HUES6 (cell line): ENCODE results near the gene SDK1.

Experiments
- H3K27ac ChIP-seq: 2 replicates; pipeline ENCODE4 v1.7.0; 2013; ENCODE audit warnings: low read depth, mild to moderate bottlenecking, low read length, inconsistent platforms
- H3K27me3 ChIP-seq: 2 replicates; pipeline ENCODE4 v1.6.1; 2013; ENCODE audit warnings: low read length; ENCODE audit not compliant: control insufficient read depth, insufficient read depth
- H3K36me3 ChIP-seq: 2 replicates; pipeline ENCODE4 v1.6.1; 2013; ENCODE audit warnings: low read length; ENCODE audit not compliant: control insufficient read depth, insufficient read depth
- H3K4me1 ChIP-seq: 2 replicates; pipeline ENCODE4 v1.6.1; 2013; ENCODE audit warnings: low read length; ENCODE audit not compliant: control insufficient read depth, insufficient read depth
- H3K4me3 ChIP-seq: 2 replicates; pipeline ENCODE4 v1.5.1; 2013; ENCODE audit warnings: low read depth, low read length
- H3K9ac ChIP-seq: one replicate; pipeline ENCODE4 v1.6.1; 2013; ENCODE audit warnings: mild to moderate bottlenecking, low read length
- H3K9me3 ChIP-seq: 2 replicates; pipeline ENCODE4 v1.6.1; 2013; ENCODE audit warnings: low read depth, low read length; ENCODE audit not compliant: control insufficient read depth, insufficient read depth

SDK1 gene

DNA sequence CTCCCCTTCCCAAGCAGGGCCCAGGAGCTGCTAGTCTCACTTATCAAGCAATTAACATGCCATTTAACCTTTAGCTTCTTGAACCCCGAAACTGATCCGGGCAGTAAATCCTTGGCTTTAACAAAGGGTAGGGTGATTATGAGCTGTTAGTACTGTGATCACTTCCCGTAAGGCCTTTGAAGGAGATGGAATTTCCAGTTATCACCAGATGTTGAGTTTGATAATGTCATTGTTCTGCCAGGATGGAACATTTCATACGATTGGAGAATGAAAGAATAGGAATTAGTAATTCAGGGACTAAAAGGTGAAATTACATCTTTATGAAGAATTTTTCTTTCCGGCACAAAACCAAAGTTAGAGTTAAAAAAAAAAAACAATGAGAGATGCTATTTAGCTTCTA is 810.1 kb downstream of the SDK1 start:
- Histone ChIP-seq H3K27me3 (no peaks in the 10 kb centered on the region), H3K36me3 (no peaks in the 10 kb centered on the region), H3K4me3 (no peak overlapping the region), H3K9ac (no peak overlapping the region), H3K27ac (no peak overlapping the region), H3K4me1 (no peaks in the 10 kb centered on the region), H3K9me3 (peaks cover 5% of the 10 kb centered on the region; the same call in 1 of the 2 replicates)

GRCh38 chr7:4113271-4113670 is 812.2 kb downstream of the SDK1 start:
- Histone ChIP-seq H3K9me3 (peaks cover 5% of the 10 kb centered on the region; the same call in 1 of the 2 replicates), H3K27me3 (no peaks in the 10 kb centered on the region), H3K36me3 (no peaks in the 10 kb centered on the region), H3K4me1 (no peaks in the 10 kb centered on the region), H3K4me3 (no peak overlapping the region), H3K27ac (no peak overlapping the region), H3K9ac (no peak overlapping the region)

DNA sequence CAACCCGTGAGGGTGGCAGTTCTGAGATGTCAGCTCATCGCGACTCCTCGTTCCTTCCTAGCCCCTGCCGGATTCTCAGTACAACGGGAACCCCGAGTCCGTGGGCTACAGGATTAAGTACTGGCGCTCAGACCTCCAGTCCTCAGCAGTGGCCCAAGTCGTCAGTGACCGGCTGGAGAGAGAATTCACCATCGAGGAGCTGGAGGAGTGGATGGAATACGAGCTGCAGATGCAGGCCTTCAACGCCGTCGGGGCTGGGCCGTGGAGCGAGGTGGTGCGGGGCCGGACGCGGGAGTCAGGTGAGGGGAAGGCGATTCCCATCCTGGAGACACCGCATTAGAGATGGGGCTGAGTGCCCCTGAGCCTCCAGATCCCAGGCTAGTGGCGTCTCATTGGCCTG is 812.9 kb downstream of the SDK1 start:
- Histone ChIP-seq H3K4me1 (no peaks in the 10 kb centered on the region), H3K9me3 (peaks cover 5% of the 10 kb centered on the region; the same call in 1 of the 2 replicates), H3K27ac (no peak overlapping the region), H3K9ac (no peak overlapping the region), H3K27me3 (no peaks in the 10 kb centered on the region), H3K4me3 (no peak overlapping the region), H3K36me3 (no peaks in the 10 kb centered on the region)

DNA sequence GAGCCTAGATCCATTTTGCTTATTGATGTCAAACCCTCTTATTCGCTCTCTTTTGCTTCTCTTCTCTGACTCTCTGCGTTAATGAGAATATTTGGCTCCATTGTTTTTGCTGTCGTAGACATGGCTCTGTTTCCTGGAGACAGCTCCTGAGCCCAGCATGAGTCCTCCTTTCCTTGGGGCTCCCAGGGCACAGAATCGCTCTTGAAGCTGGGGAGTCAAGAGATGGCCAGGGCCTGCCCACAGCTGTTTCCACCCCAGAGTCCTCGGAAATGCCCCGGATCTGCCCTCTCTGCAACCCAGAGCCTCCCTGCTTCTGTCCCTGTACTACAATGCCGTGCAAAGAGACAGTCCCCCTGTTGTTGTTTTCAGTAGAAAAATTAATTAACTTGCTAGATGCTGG is 814.4 kb downstream of the SDK1 start:
- H3K27me3 ChIP-seq: no peaks in the 10 kb centered on the region
- H3K9me3 ChIP-seq: peaks cover 3% of the 10 kb centered on the region; the same call in 1 of the 2 replicates
- H3K4me3 ChIP-seq: no peak overlapping the region
- no peak overlapping the region for H3K27ac ChIP-seq
- no peak overlapping the region for H3K9ac ChIP-seq
- no peaks in the 10 kb centered on the region for H3K36me3 ChIP-seq
- no peaks in the 10 kb centered on the region for H3K4me1 ChIP-seq

GRCh38 chr7:4115941-4116610 is 815.0 kb downstream of the SDK1 start:
- Histone ChIP-seq H3K9me3 (0 out of 2 replicates have a peak, but pooled peaks cover under 1% of the 10 kb centered on the region), H3K27me3 (no peaks in the 10 kb centered on the region), H3K27ac (no peak overlapping the region), H3K36me3 (no peaks in the 10 kb centered on the region), H3K4me3 (no peak overlapping the region), H3K9ac (no peak overlapping the region), H3K4me1 (no peaks in the 10 kb centered on the region)

GRCh38 chr7:4119848-4120247 is 818.8 kb downstream of the SDK1 start:
- Histone ChIP-seq H3K9me3 (peaks cover 5% of the 10 kb centered on the region; the same call in 1 of the 2 replicates), H3K36me3 (no peaks in the 10 kb centered on the region), H3K27me3 (no peaks in the 10 kb centered on the region), H3K27ac (no peak overlapping the region), H3K9ac (no peak overlapping the region), H3K4me3 (no peak overlapping the region), H3K4me1 (no peaks in the 10 kb centered on the region)

DNA sequence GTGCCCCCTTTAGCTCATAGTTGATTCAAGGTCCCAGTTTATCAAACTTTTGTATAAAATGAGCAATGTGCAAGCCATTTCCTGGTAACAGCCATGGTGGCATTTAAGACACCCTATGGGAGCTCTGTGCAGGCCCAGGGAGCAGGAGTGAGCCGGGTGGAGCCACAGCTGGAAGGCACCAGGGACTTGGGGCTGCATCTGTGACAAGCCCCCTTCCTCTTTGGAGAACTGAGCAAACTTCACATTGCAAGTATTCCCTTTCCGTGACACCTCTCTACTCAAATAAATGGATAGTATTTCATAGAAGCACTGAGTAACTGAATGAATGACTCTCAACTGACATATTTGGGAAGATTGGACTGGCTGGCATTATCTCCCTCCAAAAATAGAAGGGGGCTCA is 822.3 kb downstream of the SDK1 start:
- Histone ChIP-seq H3K9me3 (peaks cover 5% of the 10 kb centered on the region), H3K27ac (no peak overlapping the region), H3K4me3 (no peak overlapping the region), H3K27me3 (no peaks in the 10 kb centered on the region), H3K4me1 (no peaks in the 10 kb centered on the region), H3K9ac (no peak overlapping the region), H3K36me3 (no peaks in the 10 kb centered on the region)

DNA sequence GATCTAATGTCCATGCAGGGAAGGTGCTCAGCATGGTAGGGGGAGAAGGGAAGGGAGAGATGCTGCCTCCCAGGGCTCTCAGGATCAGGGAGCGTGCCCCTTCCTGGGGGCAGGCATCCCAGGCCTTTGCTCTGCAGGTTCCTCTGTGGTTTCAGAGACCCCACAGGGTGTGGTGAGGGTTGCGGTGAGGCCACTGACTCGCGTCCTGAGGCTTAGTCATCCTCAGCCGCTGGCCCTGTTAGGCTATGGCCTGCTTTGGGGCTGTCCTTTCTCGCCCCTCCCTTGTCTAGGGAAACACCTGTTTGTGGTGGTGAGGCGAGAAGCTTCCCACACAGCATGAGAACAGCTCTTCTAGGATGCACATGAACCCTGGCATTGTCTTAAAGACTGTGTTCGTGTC is 822.8 kb downstream of the SDK1 start:
- H3K27me3 ChIP-seq: no peaks in the 10 kb centered on the region
- H3K27ac ChIP-seq: no peak overlapping the region
- no peak overlapping the region for H3K4me3 ChIP-seq
- H3K36me3 ChIP-seq: no peaks in the 10 kb centered on the region
- H3K9me3 ChIP-seq: peaks cover 5% of the 10 kb centered on the region
- H3K4me1 ChIP-seq: no peaks in the 10 kb centered on the region
- H3K9ac ChIP-seq: no peak overlapping the region

DNA sequence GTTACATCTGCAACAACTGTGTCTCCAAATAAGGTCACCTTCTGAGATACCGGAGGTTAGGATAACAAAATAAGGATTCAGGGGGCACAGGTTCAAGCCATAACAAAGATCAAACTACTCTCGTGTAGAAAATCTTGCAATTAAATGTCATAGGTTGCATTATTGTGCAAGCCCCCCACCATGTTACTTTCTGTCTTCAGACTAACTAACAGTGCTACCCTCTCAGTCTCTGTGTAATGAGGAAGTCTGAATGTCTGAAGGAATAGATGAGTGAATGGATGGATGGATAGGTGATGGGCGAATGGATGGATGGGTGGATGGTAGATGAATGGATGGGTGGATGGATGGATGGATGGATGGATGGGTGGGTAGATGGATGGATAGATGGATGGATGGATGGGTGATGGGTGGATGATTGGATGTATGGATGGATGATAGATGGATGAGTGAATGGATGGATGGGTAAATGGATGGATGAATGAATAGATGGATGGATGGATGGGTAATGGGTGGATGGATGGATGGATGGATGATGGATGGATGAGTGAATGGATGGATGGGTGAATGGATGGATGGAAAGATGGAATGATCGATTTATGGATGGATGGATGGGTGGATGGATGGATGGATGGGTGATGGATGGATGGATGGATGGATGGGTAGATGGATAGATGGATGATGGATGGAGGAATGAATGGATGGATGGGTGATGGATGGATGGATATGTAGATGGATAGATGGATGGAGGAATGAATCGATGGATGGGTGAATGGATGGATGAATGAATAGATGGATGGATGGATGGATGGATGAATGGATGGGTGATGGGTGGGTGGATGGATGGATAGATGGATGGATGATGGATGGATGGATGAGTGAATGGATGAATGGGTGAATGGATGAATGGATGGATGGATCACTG is 823.8 kb downstream of the SDK1 start:
- no peak overlapping the region for H3K27ac ChIP-seq
- H3K36me3 ChIP-seq: no peaks in the 10 kb centered on the region
- no peak overlapping the region for H3K9ac ChIP-seq
- H3K4me3 ChIP-seq: no peak overlapping the region
- no peaks in the 10 kb centered on the region for H3K4me1 ChIP-seq
- H3K27me3 ChIP-seq: no peaks in the 10 kb centered on the region
- peaks cover 5% of the 10 kb centered on the region for H3K9me3 ChIP-seq

DNA sequence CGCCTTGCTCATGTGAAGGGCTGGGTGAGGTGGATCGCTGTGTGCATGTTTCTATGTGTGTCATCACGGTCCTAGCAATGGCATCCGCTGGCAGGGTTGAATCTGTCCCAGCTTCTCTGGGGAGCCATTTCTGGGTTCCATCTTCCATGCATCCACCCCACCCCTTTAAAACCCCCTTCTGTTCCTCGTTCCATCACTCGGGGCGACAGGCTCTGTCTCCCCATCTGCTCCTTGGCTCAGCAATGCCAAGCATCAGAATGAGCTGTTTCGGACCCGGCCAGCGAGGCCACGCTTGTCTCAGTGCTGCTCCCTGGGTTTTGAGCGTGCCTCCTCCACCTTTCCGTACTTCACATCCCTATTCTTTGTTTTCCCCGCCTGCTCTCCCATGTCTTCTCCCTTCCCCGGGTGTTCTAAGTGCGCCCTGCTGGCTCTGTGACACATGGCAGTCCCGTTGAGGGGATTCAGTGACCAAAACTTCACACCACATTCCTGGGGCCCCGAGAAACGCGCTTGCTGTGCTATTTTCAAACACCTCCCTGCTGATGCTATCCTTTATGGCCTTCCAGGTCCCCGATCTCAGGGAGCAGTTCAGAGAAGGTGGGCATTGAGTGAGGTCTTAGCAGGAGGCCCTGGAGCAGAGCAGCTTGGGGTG is 827.0 kb downstream of the SDK1 start:
- Histone ChIP-seq H3K9me3 (no peaks in the 10 kb centered on the region; the same call in 1 of the 2 replicates), H3K9ac (no peak overlapping the region), H3K4me3 (no peak overlapping the region), H3K27me3 (no peaks in the 10 kb centered on the region), H3K27ac (no peak overlapping the region), H3K4me1 (peaks cover 7% of the 10 kb centered on the region), H3K36me3 (no peaks in the 10 kb centered on the region)
